ENCODE measurements around the gene RXFP1.

RXFP1 gene

GRCh38 chr4:158540125-158540907 lies 18.6 kb downstream of the RXFP1 start:
- 73 to 83% methylated on average over 7 to 8 of the region's 9 CpGs for WGBS, 2 experiments

GRCh38 chr4:158541506-158541905 lies 19.8 kb downstream of the RXFP1 start:
- Histone ChIP-seq H3K27ac (ENCODE audit: insufficient read depth, low read depth, low read length, poor library complexity, severe bottlenecking) (no peak overlapping the region), H3K36me3 (ENCODE audit: control insufficient read depth, insufficient read depth, low read length) (no peaks in the 10 kb centered on the region), H3K27me3 (ENCODE audit: control insufficient read depth, insufficient read depth, low read length, poor library complexity, severe bottlenecking) (no peaks in the 10 kb centered on the region), H3K4me3 (ENCODE audit: insufficient read depth, low read depth, low read length) (no peak overlapping the region), H3K4me1 (ENCODE audit: control insufficient read depth, insufficient read depth, low read length) (no peaks in the 10 kb centered on the region), H3K9me3 (ENCODE audit: control insufficient read depth, low read length) (no peaks in the 10 kb centered on the region)
- WGBS, 2 experiments = 98 to 100% methylated on average over 2 to 5 of the region's 5 CpGs

More at GRCh38 chr4:158540125-158540907, 18.6 kb downstream of the RXFP1 start:
- Histone ChIP-seq H3K36me3 (ENCODE audit: control insufficient read depth, insufficient read depth, low read length) (no peaks in the 10 kb centered on the region), H3K9me3 (ENCODE audit: control insufficient read depth, low read length) (no peaks in the 10 kb centered on the region), H3K27me3 (ENCODE audit: control insufficient read depth, insufficient read depth, low read length, poor library complexity, severe bottlenecking) (no peaks in the 10 kb centered on the region), H3K4me1 (ENCODE audit: control insufficient read depth, insufficient read depth, low read length) (no peaks in the 10 kb centered on the region), H3K27ac (ENCODE audit: insufficient read depth, low read depth, low read length, poor library complexity, severe bottlenecking) (no peak overlapping the region), H3K4me3 (ENCODE audit: insufficient read depth, low read depth, low read length) (no peak overlapping the region)

- Histone ChIP-seq H3K4me1 (ENCODE audit: control insufficient read depth, insufficient read depth, low read length) (no peaks in the 10 kb centered on the region), H3K4me3 (ENCODE audit: insufficient read depth, low read depth, low read length) (no peak overlapping the region), H3K27me3 (ENCODE audit: control insufficient read depth, insufficient read depth, low read length, poor library complexity, severe bottlenecking) (no peaks in the 10 kb centered on the region), H3K36me3 (ENCODE audit: control insufficient read depth, insufficient read depth, low read length) (no peaks in the 10 kb centered on the region), H3K27ac (ENCODE audit: insufficient read depth, low read depth, low read length, poor library complexity, severe bottlenecking) (no peak overlapping the region), H3K9me3 (ENCODE audit: control insufficient read depth, low read length) (no peaks in the 10 kb centered on the region)
- 96 to 100% methylated on average over 1 of the region's 1 CpG for WGBS, 2 experiments
Observed at GRCh38 chr4:158543191-158543590, 21.5 kb downstream of the RXFP1 start.

- Histone ChIP-seq H3K4me1 (ENCODE audit: control insufficient read depth, insufficient read depth, low read length) (no peaks in the 10 kb centered on the region), H3K27ac (ENCODE audit: insufficient read depth, low read depth, low read length, poor library complexity, severe bottlenecking) (no peak overlapping the region), H3K36me3 (ENCODE audit: control insufficient read depth, insufficient read depth, low read length) (no peaks in the 10 kb centered on the region), H3K4me3 (ENCODE audit: insufficient read depth, low read depth, low read length) (no peak overlapping the region), H3K9me3 (ENCODE audit: control insufficient read depth, low read length) (no peaks in the 10 kb centered on the region), H3K27me3 (ENCODE audit: control insufficient read depth, insufficient read depth, low read length, poor library complexity, severe bottlenecking) (no peaks in the 10 kb centered on the region)
- WGBS, 2 experiments = 100% methylated on average over 1 of the region's 1 CpG; no CpG with 5 or more reads in 1 of the 2 experiments
Observed at GRCh38 chr4:158544141-158544540, 22.5 kb downstream of the RXFP1 start.

GRCh38 chr4:158553364-158553763 lies 31.7 kb downstream of the RXFP1 start:
- Histone ChIP-seq H3K27ac (ENCODE audit: insufficient read depth, low read depth, low read length, poor library complexity, severe bottlenecking) (no peak overlapping the region), H3K4me3 (ENCODE audit: insufficient read depth, low read depth, low read length) (no peak overlapping the region), H3K9me3 (ENCODE audit: control insufficient read depth, low read length) (no peaks in the 10 kb centered on the region), H3K27me3 (ENCODE audit: control insufficient read depth, insufficient read depth, low read length, poor library complexity, severe bottlenecking) (no peaks in the 10 kb centered on the region), H3K4me1 (ENCODE audit: control insufficient read depth, insufficient read depth, low read length) (no peaks in the 10 kb centered on the region), H3K36me3 (ENCODE audit: control insufficient read depth, insufficient read depth, low read length) (no peaks in the 10 kb centered on the region)
- WGBS, 2 experiments = 65 to 87% methylated on average over 3 of the region's 3 CpGs

- Histone ChIP-seq H3K36me3 (ENCODE audit: control insufficient read depth, insufficient read depth, low read length) (no peaks in the 10 kb centered on the region), H3K27me3 (ENCODE audit: control insufficient read depth, insufficient read depth, low read length, poor library complexity, severe bottlenecking) (no peaks in the 10 kb centered on the region), H3K4me3 (ENCODE audit: insufficient read depth, low read depth, low read length) (no peak overlapping the region), H3K9me3 (ENCODE audit: control insufficient read depth, low read length) (no peaks in the 10 kb centered on the region), H3K4me1 (ENCODE audit: control insufficient read depth, insufficient read depth, low read length) (no peaks in the 10 kb centered on the region), H3K27ac (ENCODE audit: insufficient read depth, low read depth, low read length, poor library complexity, severe bottlenecking) (no peak overlapping the region)
- 95% methylated on average over 6 of the region's 6 CpGs for WGBS, 2 experiments
Observed at GRCh38 chr4:158560284-158560683, 38.6 kb downstream of the RXFP1 start.

- WGBS, 2 experiments = 95 to 96% methylated on average over 18 of the region's 18 CpGs
- Histone ChIP-seq H3K27ac (ENCODE audit: insufficient read depth, low read depth, low read length, poor library complexity, severe bottlenecking) (no peak overlapping the region), H3K36me3 (ENCODE audit: control insufficient read depth, insufficient read depth, low read length) (no peaks in the 10 kb centered on the region), H3K4me3 (ENCODE audit: insufficient read depth, low read depth, low read length) (no peak overlapping the region), H3K9me3 (ENCODE audit: control insufficient read depth, low read length) (no peaks in the 10 kb centered on the region), H3K4me1 (ENCODE audit: control insufficient read depth, insufficient read depth, low read length) (no peaks in the 10 kb centered on the region), H3K27me3 (ENCODE audit: control insufficient read depth, insufficient read depth, low read length, poor library complexity, severe bottlenecking) (no peaks in the 10 kb centered on the region)
Observed at GRCh38 chr4:158566860-158567259, 45.2 kb downstream of the RXFP1 start.

- WGBS, 2 experiments = 62 to 73% methylated on average over 6 of the region's 6 CpGs
Observed at GRCh38 chr4:158571736-158572135, 50.1 kb downstream of the RXFP1 start.

GRCh38 chr4:158572608-158573007 lies 50.9 kb downstream of the RXFP1 start:
- no peak overlapping the region for H3K4me3 ChIP-seq (ENCODE audit: insufficient read depth, low read depth, low read length)
- H3K9me3 ChIP-seq (ENCODE audit: control insufficient read depth, low read length) = no peaks in the 10 kb centered on the region
- 73 to 85% methylated on average over 7 of the region's 7 CpGs for whole genome bisulfite sequencing, 2 experiments
- no peak overlapping the region for H3K27ac ChIP-seq (ENCODE audit: insufficient read depth, low read depth, low read length, poor library complexity, severe bottlenecking)
- no peaks in the 10 kb centered on the region for H3K27me3 ChIP-seq (ENCODE audit: control insufficient read depth, insufficient read depth, low read length, poor library complexity, severe bottlenecking)
- no peaks in the 10 kb centered on the region for H3K4me1 ChIP-seq (ENCODE audit: control insufficient read depth, insufficient read depth, low read length)
- H3K36me3 ChIP-seq (ENCODE audit: control insufficient read depth, insufficient read depth, low read length) = no peaks in the 10 kb centered on the region

More at GRCh38 chr4:158571736-158572135, 50.1 kb downstream of the RXFP1 start:
- Histone ChIP-seq H3K27ac (ENCODE audit: insufficient read depth, low read depth, low read length, poor library complexity, severe bottlenecking) (no peak overlapping the region), H3K36me3 (ENCODE audit: control insufficient read depth, insufficient read depth, low read length) (no peaks in the 10 kb centered on the region), H3K9me3 (ENCODE audit: control insufficient read depth, low read length) (no peaks in the 10 kb centered on the region), H3K4me1 (ENCODE audit: control insufficient read depth, insufficient read depth, low read length) (no peaks in the 10 kb centered on the region), H3K4me3 (ENCODE audit: insufficient read depth, low read depth, low read length) (no peak overlapping the region), H3K27me3 (ENCODE audit: control insufficient read depth, insufficient read depth, low read length, poor library complexity, severe bottlenecking) (no peaks in the 10 kb centered on the region)

- Histone ChIP-seq H3K9me3 (ENCODE audit: control insufficient read depth, low read length) (no peaks in the 10 kb centered on the region), H3K4me3 (ENCODE audit: insufficient read depth, low read depth, low read length) (no peak overlapping the region), H3K27ac (ENCODE audit: insufficient read depth, low read depth, low read length, poor library complexity, severe bottlenecking) (no peak overlapping the region), H3K4me1 (ENCODE audit: control insufficient read depth, insufficient read depth, low read length) (no peaks in the 10 kb centered on the region), H3K36me3 (ENCODE audit: control insufficient read depth, insufficient read depth, low read length) (no peaks in the 10 kb centered on the region), H3K27me3 (ENCODE audit: control insufficient read depth, insufficient read depth, low read length, poor library complexity, severe bottlenecking) (no peaks in the 10 kb centered on the region)
- 75% methylated on average over 1 of the region's 1 CpG; no CpG with 5 or more reads in 1 of the 2 experiments for WGBS, 2 experiments
Observed at GRCh38 chr4:158578476-158578875, 56.8 kb downstream of the RXFP1 start.

Data from ectodermal cell (in vitro differentiated cells).